C4-2B (cell line): ENCODE measurements around the gene BAMBI.

ENCODE experiments used
- H3K27ac ChIP-seq: fragments of 450-650 bp; 2 replicates; pipeline ENCODE4 v1.5.1; 2017
- CTCF ChIP-seq: fragments of 450-650 bp; conservative IDR thresholded peaks from 2 replicates; pipeline ENCODE4 v1.5.1; 2017; ENCODE audit warnings: mild to moderate bottlenecking
- ZFX ChIP-seq: fragments of 450-650 bp; IDR thresholded peaks from 2 replicates; pipeline ENCODE4 v1.6.1; 2017

Gene BAMBI

GRCh38 chr10:28730031-28730778, 52.9 kb downstream of the BAMBI start:
- TF ChIP-seq CTCF (no peak), ZFX (no peak)
- H3K27ac ChIP-seq = no peak overlapping the region

GRCh38 chr10:28732091-28732490, 54.8 kb downstream of the BAMBI start:
- no peak overlapping the region for H3K27ac ChIP-seq
- TF ChIP-seq ZFX (no peak), CTCF (no peak)
